ENCODE data around the gene CCDC183.

GRCh38 chr9:136748666-136749611 is 47.2 kb upstream of the CCDC183 start:
- no peak for TF ChIP-seq POLR2A (IDR thresholded peaks at IDR 0.05)
- TF ChIP-seq POLR2AphosphoS5 (IDR thresholded peaks at IDR 0.05), result no peak
- no peak for TF ChIP-seq CTCF (IDR thresholded peaks at IDR 0.05)
- TF ChIP-seq EP300 (IDR thresholded peaks at IDR 0.05), result no peak

All from gastroesophageal sphincter (tissue), 3 donors.